H1 (cell line): ENCODE data around the gene RAB3IL1. TPM values are rescaled to one million over a fixed set of nuclear protein-coding genes. Genes with fewer than 3 reads are reported as not detected.

Source experiments
- CTCF ChIA-PET: fragments of 300-600 bp; sonication (Branson Sonifier 250); formaldehyde crosslinking; loops from one replicate; lab custom pipeline; 2021; ENCODE audit not compliant: partially characterized antibody; lab: Charles Lee
- POLR2A ChIA-PET: fragments of 300-600 bp; sonication (Branson Sonifier 250); formaldehyde crosslinking; loops from one replicate; lab custom pipeline; 2021; ENCODE audit warnings: inconsistent platforms; ENCODE audit not compliant: partially characterized antibody; lab: Charles Lee
- DNase-seq, 2 experiments: peaks; one replicate each; pipeline versions ENCODE4 v3.0.0 to v3.0.0-alpha.2; 2010 to 2022; ENCODE audit warnings: low spot score in 2 of 2, low read depth in 1 of 2, mixed read lengths in 1 of 2
- FAIRE-seq: peaks from 2 replicates; lab custom pipeline; 2011; peaks lifted over from hg19 to GRCh38; lab: Jason Lieb, UNC
- H2AFZ ChIP-seq: 2 replicates; pipeline ENCODE4 v1.8.1; 2012; ENCODE audit warnings: low read length, inconsistent platforms
- H2AK5ac ChIP-seq: 2 replicates; pipeline ENCODE4 v1.6.1; 2013; ENCODE audit warnings: low read depth, low read length
- H2BK120ac ChIP-seq: replicated peaks from 2 replicates; pipeline ENCODE3; 2013; ENCODE audit warnings: low read depth, low read length, inconsistent platforms
- H2BK12ac ChIP-seq: 2 replicates; pipeline ENCODE4 v1.6.1; 2013; ENCODE audit warnings: low read depth, low read length
- H2BK15ac ChIP-seq: 2 replicates; pipeline ENCODE4 v1.6.1; 2013; ENCODE audit warnings: low read length
- H2BK20ac ChIP-seq: 2 replicates; pipeline ENCODE4 v1.6.1; 2013; ENCODE audit warnings: low read length
- H2BK5ac ChIP-seq: 2 replicates; pipeline ENCODE4 v1.6.1; 2013; ENCODE audit warnings: low read depth, low read length
- H3K14ac ChIP-seq: 2 replicates; pipeline ENCODE4 v1.6.1; 2013; ENCODE audit warnings: inconsistent platforms; ENCODE audit not compliant: insufficient read length
- H3K18ac ChIP-seq: 2 replicates; pipeline ENCODE4 v1.6.1; 2013; ENCODE audit warnings: low read length; ENCODE audit errors: extremely low read depth
- H3K23ac ChIP-seq: 2 replicates; pipeline ENCODE4 v1.6.1; 2013; ENCODE audit warnings: inconsistent platforms; ENCODE audit not compliant: insufficient read length
- H3K23me2 ChIP-seq: 2 replicates; pipeline ENCODE4 v1.6.1; 2013; ENCODE audit warnings: low read depth, low read length
- H3K27ac ChIP-seq: 2 replicates; pipeline ENCODE4 v1.6.1; 2011; ENCODE audit warnings: low read depth, low read length, inconsistent platforms
- H3K27me3 ChIP-seq, 4 experiments: replicated peaks in 1 of 4; 1 replicate in 1 of 4; 2 replicates in 3 of 4; pipeline versions ENCODE4 v1.6.1 to v1.8.1; 2011 to 2013; ENCODE audit warnings: low read length in 3 of 4, mild to moderate bottlenecking in 3 of 4, inconsistent platforms in 2 of 4, mixed read lengths in 2 of 4, moderate library complexity in 1 of 4; ENCODE audit not compliant: control insufficient read depth in 3 of 4, insufficient read depth in 3 of 4; ENCODE audit errors: extremely low read depth in 1 of 4
- H3K36me3 ChIP-seq, 4 experiments: 2 replicates each; pipeline versions ENCODE4 v1.6.1 to v1.8.1; 2011 to 2013; ENCODE audit warnings: mild to moderate bottlenecking in 4 of 4, low read length in 3 of 4, moderate library complexity in 2 of 4, control low read depth in 1 of 4, inconsistent platforms in 1 of 4; ENCODE audit not compliant: insufficient read depth in 4 of 4, control insufficient read depth in 2 of 4
- H3K4ac ChIP-seq: replicated peaks from 2 replicates; pipeline ENCODE3; 2013; ENCODE audit warnings: low read length, low read depth, mixed read lengths, inconsistent platforms; ENCODE audit not compliant: insufficient read length
- H3K4me1 ChIP-seq, 4 experiments: replicated peaks in 1 of 4; 1 replicate in 1 of 4; 2 replicates in 3 of 4; pipeline versions ENCODE4 v1.6.1 to v1.8.1; 2011 to 2013; ENCODE audit warnings: low read length in 3 of 4, inconsistent platforms in 2 of 4, mixed read lengths in 1 of 4; ENCODE audit not compliant: insufficient read depth in 4 of 4, control insufficient read depth in 3 of 4
- H3K4me2 ChIP-seq, 2 experiments: 2 replicates each; pipeline versions ENCODE4 v1.6.1 to v1.8.1; 2011 to 2013; ENCODE audit warnings: low read depth in 2 of 2, low read length in 2 of 2, control low read depth in 1 of 2, inconsistent platforms in 1 of 2, mild to moderate bottlenecking in 1 of 2; ENCODE audit not compliant: insufficient read depth in 1 of 2
- H3K4me3 ChIP-seq, 4 experiments: fragments of 200-600, 300-600 bp in 1 of 4; sonication (generic), shearing (Covaris generic), sonication (Bioruptor Twin) in 1 of 4; 2 replicates each; pipeline versions ENCODE4 v1.5.1 to v1.8.1; 2011 to 2016; ENCODE audit warnings: low read length in 4 of 4, low read depth in 3 of 4, control low read depth in 2 of 4, inconsistent platforms in 2 of 4, mild to moderate bottlenecking in 2 of 4, mixed read lengths in 1 of 4, moderate library complexity in 1 of 4; ENCODE audit not compliant: insufficient read depth in 2 of 4; ENCODE audit errors: extremely low read depth in 1 of 4
- H3K56ac ChIP-seq: replicated peaks from 2 replicates; pipeline ENCODE3; 2013; ENCODE audit warnings: low read depth, mild to moderate bottlenecking, mixed read lengths, low read length, inconsistent platforms; ENCODE audit not compliant: insufficient read length
- H3K79me1 ChIP-seq: 2 replicates; pipeline ENCODE4 v1.6.1; 2013; ENCODE audit warnings: low read depth, low read length, control low read depth
- H3K79me2 ChIP-seq, 2 experiments: 2 replicates each; pipeline versions ENCODE4 v1.6.1 to v1.8.1; 2012 to 2013; ENCODE audit warnings: low read length in 2 of 2, mild to moderate bottlenecking in 2 of 2, inconsistent platforms in 1 of 2; ENCODE audit not compliant: insufficient read depth in 2 of 2, control insufficient read depth in 1 of 2
- H3K9ac ChIP-seq, 4 experiments: replicated peaks in 1 of 4; 1 replicate in 1 of 4; 2 replicates in 3 of 4; pipeline versions ENCODE4 v1.6.1 to v1.8.1; 2011 to 2013; ENCODE audit warnings: low read depth in 3 of 4, low read length in 3 of 4, control low read depth in 2 of 4, mild to moderate bottlenecking in 2 of 4, moderate library complexity in 2 of 4, inconsistent platforms in 1 of 4; ENCODE audit errors: extremely low read depth in 1 of 4
- H3K9me3 ChIP-seq, 2 experiments: 2 replicates each; pipeline versions ENCODE4 v1.6.1 to v1.8.1; 2012 to 2013; ENCODE audit warnings: mild to moderate bottlenecking in 2 of 2, moderate library complexity in 2 of 2, control low read depth in 1 of 2, inconsistent platforms in 1 of 2, low read depth in 1 of 2, low read length in 1 of 2, mixed read lengths in 1 of 2; ENCODE audit not compliant: insufficient read depth in 2 of 2
- H4K20me1 ChIP-seq, 2 experiments: replicated peaks in 1 of 2; 2 replicates each; pipeline versions ENCODE3 to v1.8.1; 2011 to 2013; ENCODE audit warnings: inconsistent platforms in 2 of 2, low read length in 2 of 2, mild to moderate bottlenecking in 1 of 2; ENCODE audit not compliant: insufficient read depth in 2 of 2, control insufficient read depth in 1 of 2
- H4K5ac ChIP-seq: 2 replicates; pipeline ENCODE4 v1.6.1; 2013; ENCODE audit warnings: low read length, low read depth, mixed read lengths, inconsistent platforms; ENCODE audit not compliant: insufficient read length
- H4K8ac ChIP-seq: 2 replicates; pipeline ENCODE4 v1.8.0; 2013; ENCODE audit warnings: mild to moderate bottlenecking, moderate library complexity, low read length, inconsistent platforms; ENCODE audit not compliant: insufficient read depth; ENCODE audit errors: extremely low read depth
- H4K91ac ChIP-seq: replicated peaks from 2 replicates; pipeline ENCODE3; 2013; ENCODE audit warnings: low read length, mixed read lengths, inconsistent platforms; ENCODE audit not compliant: insufficient read length
- CBX5 ChIP-seq: fragments of 300-800, 300-1000 bp; sonication (generic); IDR thresholded peaks from 2 replicates; pipeline ENCODE4 v1.7.1; 2016; ENCODE audit warnings: antibody characterized with exemption, low read length, low read depth
- EGR1 ChIP-seq: IDR thresholded peaks from 2 replicates; pipeline ENCODE4 v1.6.1; 2011; ENCODE audit warnings: low read depth, low read length, borderline replicate concordance
- KDM5A ChIP-seq: fragments of 200-600 bp; IDR thresholded peaks from 2 replicates; pipeline ENCODE4 v1.7.1; 2012; ENCODE audit warnings: mild to moderate bottlenecking, low read length, inconsistent platforms, mixed read lengths
- POLR2A ChIP-seq, 2 experiments: IDR thresholded peaks; 1 replicate in 1 of 2; 2 replicates in 1 of 2; pipeline ENCODE4 v1.6.1; 2011; ENCODE audit warnings: low read depth in 2 of 2, low read length in 2 of 2, mild to moderate bottlenecking in 2 of 2; ENCODE audit errors: control extremely low read depth in 1 of 2
- RFX5 ChIP-seq: IDR thresholded peaks from 2 replicates; pipeline ENCODE4 v1.6.1; 2011; ENCODE audit warnings: low read depth, low read length, improper control_type of control experiment, borderline replicate concordance
- SIX5 ChIP-seq: IDR thresholded peaks from 2 replicates; pipeline ENCODE4 v1.6.1; 2011; ENCODE audit warnings: mild to moderate bottlenecking, low read depth, low read length
- SP1 ChIP-seq: IDR thresholded peaks from 2 replicates; pipeline ENCODE4 v1.6.1; 2011; ENCODE audit warnings: low read depth, low read length
- SRF ChIP-seq: IDR thresholded peaks from 2 replicates; pipeline ENCODE4 v1.6.1; 2011; ENCODE audit warnings: mild to moderate bottlenecking, low read depth, low read length, moderate library complexity
- USF2 ChIP-seq: IDR thresholded peaks from 2 replicates; pipeline ENCODE4 v1.6.1; 2011; ENCODE audit warnings: low read length, improper control_type of control experiment
- YY1 ChIP-seq: IDR thresholded peaks from 2 replicates; pipeline ENCODE4 v1.6.1; 2011; ENCODE audit warnings: low read depth, mild to moderate bottlenecking, low read length
- ZNF274 ChIP-seq: IDR thresholded peaks from 2 replicates; pipeline ENCODE4 v1.7.0; 2012; ENCODE audit warnings: low read length, borderline replicate concordance; ENCODE audit errors: extremely low read depth
- WGBS, 2 experiments: shearing (Covaris generic) in 1 of 2; methylation state at CpG; one replicate each; pipeline versions ENCODE4 v1.1.6 to v1.1.7; 2013 to 2015; ENCODE audit warnings: low lambda C conversion rate in 2 of 2, mixed read lengths in 2 of 2, inconsistent platforms in 1 of 2, low coverage in 1 of 2, missing lambda C conversion rate in 1 of 2; ENCODE audit not compliant: insufficient replicate concordance in 2 of 2, insufficient coverage in 1 of 2, insufficient read length in 1 of 2; ENCODE audit errors: extremely low coverage in 1 of 2, missing lambda C conversion rate in 1 of 2; 5-methylcytosine and 5-hydroxymethylcytosine counted together
- polyA plus RNA-seq, 7 experiments: library from polyadenylated mRNA; depleted of rRNA in 3 of 7; stranded (reverse) in 5 of 7; unstranded in 2 of 7; fragments of >200 nt in 5 of 7; fragments of 200-250 nt in 2 of 7; gene quantifications; 1 replicate in 5 of 7; 2 replicates in 1 of 7; 4 replicates in 1 of 7; pipeline versions ENCODE4 v1.2.1 to v1.2.3, GENCODE V29; 2011 to 2013; ENCODE audit warnings: missing spikeins in 2 of 7, mixed read lengths in 2 of 7
- total RNA-seq: library from RNA; stranded (reverse); fragmentation: NEBNext Ultra II Directional; extraction: Animal tissue kit (Norgen Biotek cat#: 25700); gene quantifications from 2 replicates; pipeline ENCODE4 v1.2.1, GENCODE V29; 2021

RAB3IL1 gene
- total and polyA plus RNA-seq, 2 of the 8 experiments (the other 6 are each of a cell fraction or from before 2014, with no cell fraction given): 6.8 to 7.9 TPM

- H3K18ac ChIP-seq: no peak overlapping the region; the same call in 1 of the 2 replicates
- H2BK5ac ChIP-seq: no peak overlapping the region
- H2BK120ac ChIP-seq: no peak overlapping the region
- H3K4ac ChIP-seq: no peak overlapping the region
- no peak overlapping the region for H4K91ac ChIP-seq
- no peak overlapping the region for H3K56ac ChIP-seq
- H3K36me3 ChIP-seq: no peaks in the 10 kb centered on the region
- no peak overlapping the region for H2AK5ac ChIP-seq
- peak overlapping the region; percentile 64; the same call in 1 of the 2 replicates for H4K8ac ChIP-seq
- H3K27me3 ChIP-seq: peaks cover 0 to 28% (median 19%) of the 10 kb centered on the region in 4 experiments; a peak in 6 of 7 replicates
- H3K23ac ChIP-seq: no peak overlapping the region
- FAIRE-seq (no peak), DNase-seq (peak in 1 of 2 experiments; percentile 45)
- H3K9ac ChIP-seq: no peak overlapping the region
- H3K4me2 ChIP-seq: no peak overlapping the region
- H3K9me3 ChIP-seq: no peaks in the 10 kb centered on the region
- H3K4me3 ChIP-seq: no peak overlapping the region
- H3K79me2 ChIP-seq: no peaks in the 10 kb centered on the region
- no peak overlapping the region for H2BK20ac ChIP-seq
- H3K14ac ChIP-seq: no peak overlapping the region
- H4K20me1 ChIP-seq: no peaks in the 10 kb centered on the region
- ChIA-PET POLR2A (interaction anchor here (1.5 to 1.9 kb wide), 2 partner anchors 12 to 44 kb away, joined by 5 read pairs; no protein-coding TSS in a partner anchor), CTCF (interaction anchor here (0.7 to 9.2 kb wide), 7 partner anchors 9 to 162 kb away, joined by 3 to 225 read pairs (median 7); no protein-coding TSS in a partner anchor)
- peak overlapping the region; percentile 68; the same call in 1 of the 2 replicates for H2BK12ac ChIP-seq
- H4K5ac ChIP-seq: no peak overlapping the region
- no peak overlapping the region for H3K27ac ChIP-seq
- H2BK15ac ChIP-seq: peak overlapping the region; percentile 65; the same call in 1 of the 2 replicates
- H3K79me1 ChIP-seq: no peaks in the 10 kb centered on the region
- peaks cover 7% of the 10 kb centered on the region; the same call in 1 of the 2 replicates for H3K23me2 ChIP-seq
- no peak overlapping the region for H2AFZ ChIP-seq
- 89% methylated on average over 12 of the region's 13 CpGs; no CpG with 5 or more reads in 1 of the 2 experiments for WGBS, 2 experiments
- peaks cover 6 to 31% (median 15%) of the 10 kb centered on the region in 4 experiments for H3K4me1 ChIP-seq
- TF ChIP-seq RFX5: no peak
- no peak for TF ChIP-seq YY1
- TF ChIP-seq SP1: no peak
- TF ChIP-seq ZNF274: no peak
- TF ChIP-seq KDM5A: no peak
- TF ChIP-seq EGR1: no peak
- no peak for TF ChIP-seq SIX5
- TF ChIP-seq POLR2A (IDR thresholded peaks at IDR 0.05; ENCODE audit: control extremely low read depth in 1 of 2, low read depth in 2 of 2, low read length in 2 of 2): no peak
- no peak for TF ChIP-seq CBX5
- TF ChIP-seq SRF: no peak
- no peak for TF ChIP-seq USF2
Observed at GRCh38 chr11:61919705-61920631, 2.6 kb upstream of the RAB3IL1 start.
